GM21576 (cell line): ENCODE results near the gene DCAF7.
A peak's percentile ranks its signal among the peaks of the same experiment; 100 is the strongest.

Experiments used
- ATAC-seq: cut with Tn5 transposase; IDR thresholded peaks from one replicate; pipeline ENCODE4 v1.9.1; 2021; ENCODE audit warnings: mild to moderate bottlenecking, moderate library complexity; ENCODE audit not compliant: unreplicated experiment

The DCAF7 gene, protein sequence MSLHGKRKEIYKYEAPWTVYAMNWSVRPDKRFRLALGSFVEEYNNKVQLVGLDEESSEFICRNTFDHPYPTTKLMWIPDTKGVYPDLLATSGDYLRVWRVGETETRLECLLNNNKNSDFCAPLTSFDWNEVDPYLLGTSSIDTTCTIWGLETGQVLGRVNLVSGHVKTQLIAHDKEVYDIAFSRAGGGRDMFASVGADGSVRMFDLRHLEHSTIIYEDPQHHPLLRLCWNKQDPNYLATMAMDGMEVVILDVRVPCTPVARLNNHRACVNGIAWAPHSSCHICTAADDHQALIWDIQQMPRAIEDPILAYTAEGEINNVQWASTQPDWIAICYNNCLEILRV

DNA sequence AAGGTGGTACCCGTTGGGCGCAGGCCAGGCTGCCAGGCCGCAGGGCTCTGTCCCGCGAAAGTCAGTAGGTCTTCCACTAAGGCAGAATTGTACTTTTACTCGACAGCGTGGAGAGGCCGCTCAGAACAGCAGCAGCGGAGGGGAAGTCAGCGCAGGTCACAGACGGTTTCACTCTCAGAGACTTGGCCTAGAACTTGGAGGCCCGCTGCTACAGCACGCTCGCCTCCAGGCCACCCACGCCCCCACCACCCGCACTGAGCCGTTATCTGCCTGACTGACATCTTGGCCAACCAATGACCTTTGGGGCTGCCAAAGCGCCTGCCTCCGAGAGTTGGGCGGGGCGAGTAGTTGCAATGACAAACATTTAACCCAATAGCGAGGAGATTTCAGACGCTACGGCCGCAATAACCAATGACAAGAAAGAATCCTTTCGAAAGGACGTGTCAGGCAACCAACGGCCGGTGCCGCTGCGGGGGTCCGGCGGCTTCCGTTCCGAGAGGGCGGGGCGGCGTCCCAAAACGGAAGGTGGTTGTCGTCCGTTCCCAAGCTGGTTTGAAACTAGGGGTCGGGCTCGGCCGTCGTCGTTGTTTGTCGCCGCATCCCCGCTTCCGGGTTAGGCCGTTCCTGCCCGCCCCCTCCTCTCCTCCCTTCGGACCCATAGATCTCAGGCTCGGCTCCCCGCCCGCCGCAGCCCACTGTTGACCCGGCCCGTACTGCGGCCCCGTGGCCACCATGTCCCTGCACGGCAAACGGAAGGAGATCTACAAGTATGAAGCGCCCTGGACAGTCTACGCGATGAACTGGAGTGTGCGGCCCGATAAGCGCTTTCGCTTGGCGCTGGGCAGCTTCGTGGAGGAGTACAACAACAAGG lies at the start of gene DCAF7:
TSS of gene DCAF7 (plus strand) at position 532 of the 871 bp plus-strand sequence. CDS start at position 733, 201 bp downstream.
- ATAC-seq, result peak; percentile 90

DNA sequence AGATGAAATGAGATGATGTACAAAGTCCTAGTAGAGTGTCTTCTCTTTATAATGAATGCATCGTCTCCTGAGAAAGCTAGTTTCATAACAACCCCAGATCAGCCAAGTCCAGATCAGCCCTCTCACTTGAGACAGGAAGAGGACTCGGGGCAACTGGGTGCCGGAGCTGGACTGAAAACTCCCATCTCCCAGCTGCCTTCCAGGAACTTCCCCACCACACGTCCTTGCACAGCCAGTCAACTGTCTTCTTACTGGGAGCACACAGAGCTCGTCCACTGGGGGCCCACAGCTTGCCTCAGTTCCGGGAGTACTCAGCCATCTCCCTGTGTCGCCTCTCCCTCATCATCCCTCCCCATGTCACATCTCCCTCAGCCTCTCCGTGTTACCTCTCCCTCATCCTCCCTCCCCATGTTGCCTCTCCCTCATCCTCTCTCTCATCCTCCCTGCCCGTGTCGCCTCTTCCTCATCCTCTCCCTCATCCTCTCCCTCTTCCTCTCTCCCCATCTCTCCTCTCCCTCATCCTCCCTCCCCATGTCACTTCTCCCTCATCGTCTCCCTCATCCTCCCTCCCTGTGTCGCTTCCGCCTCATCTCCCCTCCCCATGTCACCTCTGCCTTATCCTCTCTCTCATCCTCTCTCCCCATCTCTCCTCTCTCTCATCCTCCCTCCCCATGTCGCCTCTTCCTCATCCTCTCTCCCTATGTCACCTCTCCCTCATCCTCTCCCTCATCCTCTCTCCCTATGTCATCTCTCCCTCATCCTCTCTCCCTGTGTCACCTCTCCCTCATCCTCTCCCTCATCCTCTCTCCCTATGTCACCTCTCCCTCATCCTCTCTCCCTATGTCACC lies 49.5 kb upstream of the DCAF7 start:
- ATAC-seq, result no peak

DNA sequence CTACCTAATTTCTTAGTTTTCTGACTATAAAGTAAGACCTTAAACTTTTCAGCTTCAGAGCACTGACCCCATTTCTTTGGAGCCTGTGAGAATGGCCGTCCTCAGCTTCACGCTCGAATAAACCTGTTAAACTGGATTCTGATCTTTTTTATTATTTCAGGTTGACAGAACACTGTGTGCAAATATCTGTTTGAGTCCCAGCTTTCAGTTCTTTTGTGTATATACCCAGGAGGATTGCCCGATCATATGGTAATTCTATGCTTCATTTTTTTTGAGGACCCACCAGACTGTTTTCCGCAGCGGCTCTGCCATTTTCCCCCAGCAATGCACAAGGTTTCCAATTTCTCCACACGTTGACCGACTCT lies 47.0 kb upstream of the DCAF7 start:
- no peak for ATAC-seq

DNA sequence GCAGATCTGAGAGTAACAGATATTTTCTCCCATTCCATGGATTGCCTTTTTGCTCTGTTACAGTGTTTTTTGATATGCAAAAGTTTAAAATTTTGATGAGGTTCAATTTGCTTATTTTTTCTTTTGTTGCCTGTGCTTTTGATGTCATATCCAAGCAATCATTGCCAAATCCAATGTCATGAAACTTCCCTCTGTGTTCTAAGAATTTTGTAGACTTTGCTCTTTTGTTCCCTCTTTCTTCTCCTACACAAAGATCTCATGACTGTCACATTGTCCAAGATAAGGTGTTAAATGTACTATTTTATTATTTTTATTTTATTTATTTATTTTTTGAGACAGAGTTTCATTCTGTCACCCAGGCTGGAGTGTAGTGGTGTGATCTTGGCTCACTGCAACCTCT lies 46.0 kb upstream of the DCAF7 start:
- ATAC-seq, result no peak

DNA sequence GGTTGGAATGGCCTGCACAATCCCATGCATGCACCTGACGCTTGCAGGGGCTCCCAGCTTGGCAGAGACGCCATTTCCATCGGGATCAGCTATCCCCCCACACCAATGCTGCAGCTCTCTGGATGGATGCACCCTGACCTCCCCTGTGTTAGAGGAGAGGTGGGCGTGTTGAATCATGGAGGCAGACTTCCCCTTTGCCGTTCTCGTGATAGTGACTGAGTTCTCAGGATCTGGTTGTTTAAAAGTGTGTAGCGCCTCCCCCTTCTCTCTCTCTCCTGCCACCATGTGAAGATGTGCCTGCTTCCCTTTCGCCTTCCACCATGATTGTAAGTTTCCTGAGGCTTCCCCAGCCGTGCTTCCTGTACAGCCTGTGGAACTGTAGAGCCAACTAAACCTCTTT lies 44.9 kb upstream of the DCAF7 start:
- ATAC-seq, result no peak

DNA sequence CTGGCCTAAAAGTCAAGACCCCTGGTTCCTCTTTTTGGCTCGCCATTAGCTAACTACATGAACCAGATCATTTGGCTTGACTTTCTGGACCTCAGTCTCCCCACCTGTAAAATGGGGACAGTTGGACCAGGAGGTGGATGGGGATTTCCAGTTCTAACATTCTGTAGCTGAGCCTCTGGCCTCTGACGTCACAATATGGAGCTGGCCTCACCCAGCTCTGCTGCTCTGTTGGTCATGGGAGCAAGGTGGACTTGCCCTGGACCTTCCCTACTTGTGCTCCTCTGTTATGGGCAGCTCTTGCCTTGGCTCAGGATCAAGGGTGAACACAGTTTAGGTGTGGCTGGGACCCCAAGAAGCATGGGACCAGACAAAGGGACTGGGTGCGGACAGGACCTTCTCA lies 43.6 kb upstream of the DCAF7 start:
- no peak for ATAC-seq

DNA sequence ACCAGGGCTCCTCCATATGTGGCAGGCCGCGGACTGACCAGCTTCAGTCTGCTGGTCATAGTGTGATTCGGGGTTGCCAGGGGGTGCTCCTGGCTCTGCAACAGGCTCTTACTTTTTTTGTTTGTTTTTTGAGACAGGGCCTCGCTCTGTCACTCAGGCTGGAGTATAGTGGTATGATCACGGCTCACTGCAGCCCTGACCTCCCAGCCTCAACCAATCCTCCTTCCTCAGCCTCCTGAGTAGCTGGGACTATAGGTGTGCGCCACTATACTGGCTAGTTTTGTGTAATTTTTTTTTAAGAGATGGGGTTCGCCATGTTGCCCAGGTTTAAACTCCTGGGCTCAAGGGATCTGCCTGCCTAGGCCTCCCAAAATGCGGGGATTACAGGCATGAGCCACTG lies 38.9 kb upstream of the DCAF7 start:
- ATAC-seq, result no peak

DNA sequence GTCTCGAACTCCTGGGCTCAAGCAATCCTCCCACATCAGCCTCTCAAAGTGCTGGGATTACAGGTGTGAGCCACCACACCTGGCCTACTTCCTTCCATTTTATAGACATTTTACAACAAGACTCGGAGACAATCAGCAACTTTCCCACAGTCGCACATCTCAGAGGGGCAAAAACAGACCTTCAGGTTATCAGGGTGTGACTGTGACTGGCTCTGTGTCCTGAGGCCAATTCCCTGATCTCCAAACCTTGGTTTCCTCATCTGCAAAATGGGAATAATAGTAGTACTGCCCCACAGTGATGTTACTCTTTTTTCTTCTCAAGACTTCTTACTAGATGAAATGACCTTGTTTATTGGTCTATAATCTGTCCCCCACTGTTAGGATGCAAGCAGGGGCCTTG lies 37.9 kb upstream of the DCAF7 start:
- no peak for ATAC-seq

DNA sequence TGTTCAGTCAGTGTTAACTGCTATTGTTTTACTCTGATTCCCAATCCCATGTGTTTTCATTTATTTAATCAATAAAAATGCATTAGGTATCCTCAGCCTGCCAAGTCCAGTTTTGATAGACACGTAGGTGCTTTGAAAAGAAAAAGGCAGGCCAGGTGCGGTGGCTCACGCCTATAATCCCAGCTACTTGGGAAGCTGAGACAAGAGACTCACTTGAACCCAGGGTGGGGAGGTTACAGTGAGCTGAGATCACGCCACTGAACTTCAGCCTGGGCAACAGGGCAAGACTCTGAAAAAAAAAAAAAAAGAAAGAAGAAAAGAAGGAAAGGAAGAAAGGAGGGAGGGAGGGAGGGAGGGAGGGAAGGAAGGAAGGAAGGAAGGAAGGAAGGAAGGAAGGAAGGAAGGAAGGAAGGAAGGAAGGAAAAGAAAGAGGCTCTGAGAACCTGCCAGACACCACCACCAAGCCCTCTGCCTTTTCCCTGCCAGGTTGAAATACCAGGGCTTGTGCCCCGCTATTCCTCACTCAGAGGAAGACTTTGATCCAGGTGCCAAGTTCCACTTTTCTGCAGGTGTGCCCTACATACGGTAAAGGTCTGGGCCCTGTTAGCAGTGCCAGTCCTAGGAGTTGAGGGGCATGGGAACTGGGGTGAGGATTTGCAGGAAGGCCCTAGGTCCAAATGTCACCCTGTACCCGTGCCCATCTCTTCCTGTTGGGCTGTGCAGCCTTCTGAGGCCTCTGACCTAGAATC lies 37.2 kb upstream of the DCAF7 start:
- ATAC-seq, result no peak

DNA sequence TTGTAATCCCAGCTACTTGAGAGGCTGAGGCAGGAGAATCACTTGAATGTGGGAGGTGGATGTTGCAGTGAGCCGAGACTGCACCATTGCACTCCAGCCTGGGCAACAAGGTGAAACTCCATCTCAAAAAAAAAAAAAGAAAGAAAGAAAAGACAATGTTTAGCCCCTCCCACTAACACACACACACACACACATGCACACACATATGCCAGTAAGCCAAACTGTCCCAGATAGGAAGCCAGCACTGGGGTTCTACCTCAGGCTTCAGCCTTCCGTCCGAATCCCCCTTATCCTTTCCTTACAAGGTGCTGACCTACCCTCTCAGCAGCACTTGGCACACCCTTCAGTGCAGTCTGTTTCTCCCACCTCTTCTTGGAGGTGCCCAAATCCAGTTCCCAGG lies 35.8 kb upstream of the DCAF7 start:
- ATAC-seq, result no peak

DNA sequence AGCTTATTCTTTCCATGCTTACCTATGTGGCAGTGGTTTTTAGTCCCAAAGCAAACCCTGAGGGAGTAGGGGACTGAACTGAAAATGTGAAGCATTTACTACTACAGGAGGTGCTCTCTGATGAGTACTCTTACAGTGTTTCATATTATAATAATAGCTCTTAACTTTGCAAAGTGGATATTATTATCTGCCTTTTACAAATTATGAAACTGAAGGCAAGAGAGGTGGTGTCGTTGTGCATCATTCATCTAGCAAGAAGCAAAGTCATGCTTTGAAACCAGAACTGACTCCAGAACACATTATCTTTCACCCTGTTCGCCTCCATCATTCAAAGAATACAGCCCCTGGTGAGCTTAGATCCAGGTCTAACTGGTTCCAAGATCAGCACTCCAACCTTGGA lies 35.3 kb upstream of the DCAF7 start:
- peak; percentile 44 for ATAC-seq

DNA sequence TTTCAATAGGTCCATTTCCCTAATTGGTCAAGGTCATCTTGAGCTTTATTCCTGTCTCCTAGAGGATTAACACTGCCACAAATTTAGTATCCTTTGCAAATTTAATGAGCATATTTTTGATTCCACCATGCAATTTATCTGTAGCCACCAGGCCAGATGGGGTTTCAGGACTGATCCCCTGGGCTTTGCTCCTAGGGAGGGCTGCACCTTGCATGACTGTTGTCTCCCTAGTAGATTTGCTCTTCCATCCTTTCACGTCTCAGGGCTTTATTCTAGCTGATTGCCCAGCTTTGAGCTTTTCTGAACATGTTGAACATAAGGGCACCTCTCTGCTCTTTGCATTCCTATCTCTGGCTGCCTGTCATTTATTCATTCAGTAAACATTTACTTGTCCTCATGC lies 34.9 kb upstream of the DCAF7 start:
- no peak for ATAC-seq

DNA sequence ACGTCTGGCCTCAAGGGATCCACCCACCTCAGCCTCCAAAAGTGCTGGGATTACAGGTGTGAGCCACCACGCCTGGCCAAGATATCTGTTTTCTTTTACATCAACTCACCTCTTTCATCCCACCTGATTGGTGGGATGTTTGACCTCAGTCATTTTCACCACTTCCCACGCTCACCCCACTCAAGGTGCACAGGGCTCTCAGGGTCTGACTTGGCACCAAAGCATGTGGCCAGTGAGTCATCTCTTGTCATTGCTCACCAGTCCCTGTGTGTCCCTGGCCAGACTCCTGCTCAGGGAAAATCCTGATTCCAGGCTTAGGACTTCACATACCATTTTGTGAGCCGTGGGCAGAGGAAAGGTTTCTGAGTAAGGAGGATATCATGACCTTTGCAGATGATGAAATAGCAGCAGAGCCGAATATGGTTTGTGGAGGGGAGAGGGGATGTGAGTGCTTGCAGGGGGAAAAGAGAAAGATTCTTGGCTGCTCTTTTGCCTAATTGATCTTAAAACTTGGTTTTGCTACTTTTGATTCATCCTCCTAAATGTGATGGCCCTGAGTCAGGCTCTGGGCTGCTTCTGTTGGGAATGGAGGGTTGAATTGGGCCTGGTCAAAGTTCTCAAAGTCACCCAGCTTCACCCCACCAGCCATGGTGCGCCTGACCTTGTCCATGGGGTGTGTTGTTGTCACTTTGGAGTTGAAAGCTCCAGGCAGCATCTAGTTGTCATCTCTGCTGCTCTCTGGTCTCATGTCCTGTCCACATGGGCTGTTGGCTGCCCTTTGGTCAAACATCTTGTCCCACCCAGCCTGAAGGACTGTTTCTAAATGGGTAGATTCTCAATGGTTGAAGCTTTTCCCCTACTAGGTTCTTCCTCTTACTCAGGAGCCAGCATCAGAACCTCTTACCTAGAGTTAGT lies 33.1 kb upstream of the DCAF7 start:
- ATAC-seq, result no peak

DNA sequence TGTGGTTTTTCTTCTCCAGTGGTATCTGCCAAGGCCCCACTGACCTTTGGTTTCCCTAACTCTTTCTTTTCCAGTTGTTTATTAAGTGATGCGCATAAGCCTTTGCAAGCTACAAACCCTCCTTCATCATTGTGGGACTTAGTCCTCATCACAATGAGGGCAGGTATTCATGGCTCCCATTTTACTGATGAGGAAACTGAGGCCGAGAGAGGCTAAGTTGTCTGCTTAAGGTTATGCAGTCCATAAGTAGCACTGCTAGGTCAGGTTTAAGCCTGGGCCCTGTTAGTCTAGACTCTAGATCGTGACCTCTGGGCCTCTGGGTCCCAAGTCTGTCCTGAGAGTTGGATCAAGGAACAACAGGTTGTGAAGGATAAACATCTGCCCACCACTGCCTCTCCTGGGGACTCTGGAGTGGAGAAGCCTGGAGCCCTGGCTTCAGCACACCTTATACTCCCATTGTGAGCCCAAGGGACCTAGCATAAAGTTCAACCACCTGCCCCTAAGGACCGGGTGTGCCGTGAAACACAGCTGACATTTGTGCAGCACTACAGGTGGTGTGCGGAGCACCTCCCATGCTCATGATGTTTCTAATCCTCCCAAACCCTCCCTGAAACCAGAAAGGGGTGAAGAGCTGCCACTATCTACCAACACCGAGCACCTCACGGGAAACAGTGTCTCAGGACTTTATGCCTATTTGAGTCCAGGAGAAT lies 32.3 kb upstream of the DCAF7 start:
- ATAC-seq, result no peak

DNA sequence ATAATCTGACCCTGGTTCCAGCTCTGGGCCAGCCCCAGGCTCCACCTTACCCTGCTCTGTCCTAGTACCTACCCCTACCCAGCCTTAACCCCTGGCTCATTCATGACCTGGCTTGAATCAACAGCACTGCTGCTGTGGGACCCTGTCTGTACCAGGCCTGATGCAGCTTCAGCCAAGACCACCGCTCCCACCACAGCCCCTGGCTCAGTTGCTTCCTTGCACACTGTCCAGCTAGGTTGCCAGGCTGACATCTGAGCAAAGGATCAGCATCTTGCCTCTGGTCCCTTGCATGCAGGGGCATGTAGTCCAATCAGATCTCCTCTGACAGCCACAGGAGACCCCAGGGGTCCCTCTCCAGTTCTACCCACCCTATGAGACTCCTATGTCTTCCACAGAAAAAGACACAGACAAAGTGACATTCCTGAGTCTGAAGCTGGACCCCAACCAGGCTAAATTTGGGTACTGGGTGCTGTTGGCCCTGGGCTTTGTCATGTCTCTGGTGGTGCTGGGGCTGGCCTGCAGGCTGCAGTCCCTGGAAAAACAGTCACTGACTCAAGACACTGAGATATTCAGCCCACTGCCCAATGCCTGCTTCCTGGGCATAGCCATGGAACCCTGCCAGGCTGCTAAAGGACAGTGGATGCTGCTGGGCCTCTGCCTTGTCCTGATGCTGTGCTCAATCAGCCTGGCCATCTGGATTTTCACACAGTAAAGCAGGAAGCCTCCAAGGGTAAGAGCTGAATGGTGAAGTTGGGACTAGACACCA lies 31.0 kb upstream of the DCAF7 start:
- ATAC-seq, result no peak

DNA sequence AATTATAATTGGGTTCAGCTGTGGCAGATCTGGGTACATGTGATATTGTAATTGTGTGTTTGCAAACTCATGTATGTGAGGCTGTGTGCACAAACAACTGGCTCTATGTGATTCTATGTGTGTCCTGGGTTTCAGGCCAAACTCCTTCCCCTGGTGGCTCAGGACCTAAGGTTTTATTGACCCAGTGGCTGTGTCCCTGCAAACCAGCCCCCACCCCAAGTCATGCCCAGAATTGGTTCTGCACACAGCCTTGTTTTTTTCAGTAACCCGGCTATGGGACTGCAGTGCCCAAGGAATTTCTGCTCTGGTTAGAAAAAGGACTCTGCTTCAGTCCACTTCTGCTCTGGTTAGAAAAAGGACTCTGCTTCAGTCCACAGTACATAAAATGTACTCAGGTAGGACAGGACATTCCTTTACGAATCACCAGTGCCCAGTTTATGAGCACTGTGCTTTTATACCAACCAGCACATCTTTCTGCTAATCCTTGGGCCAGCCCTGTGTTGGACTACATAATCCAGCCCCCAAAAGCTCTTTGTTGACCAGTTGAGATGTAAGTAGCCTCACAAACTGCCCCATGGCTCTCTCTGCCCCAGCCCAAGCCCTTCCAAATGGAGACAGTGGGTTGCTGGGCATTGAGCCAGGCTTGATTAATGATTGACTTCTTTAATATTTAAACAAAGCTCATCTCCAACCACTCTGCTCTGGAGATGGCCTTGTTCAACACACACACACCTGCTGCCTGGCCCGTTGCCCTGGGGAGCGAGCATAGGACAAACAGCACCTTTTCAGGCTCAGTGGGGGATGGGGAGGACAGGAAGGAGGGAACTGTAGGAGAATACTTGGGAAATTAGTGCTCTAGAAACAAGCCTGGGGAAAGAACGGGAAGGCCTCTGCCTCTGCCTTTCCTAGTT lies 30.1 kb upstream of the DCAF7 start:
- ATAC-seq, result no peak

DNA sequence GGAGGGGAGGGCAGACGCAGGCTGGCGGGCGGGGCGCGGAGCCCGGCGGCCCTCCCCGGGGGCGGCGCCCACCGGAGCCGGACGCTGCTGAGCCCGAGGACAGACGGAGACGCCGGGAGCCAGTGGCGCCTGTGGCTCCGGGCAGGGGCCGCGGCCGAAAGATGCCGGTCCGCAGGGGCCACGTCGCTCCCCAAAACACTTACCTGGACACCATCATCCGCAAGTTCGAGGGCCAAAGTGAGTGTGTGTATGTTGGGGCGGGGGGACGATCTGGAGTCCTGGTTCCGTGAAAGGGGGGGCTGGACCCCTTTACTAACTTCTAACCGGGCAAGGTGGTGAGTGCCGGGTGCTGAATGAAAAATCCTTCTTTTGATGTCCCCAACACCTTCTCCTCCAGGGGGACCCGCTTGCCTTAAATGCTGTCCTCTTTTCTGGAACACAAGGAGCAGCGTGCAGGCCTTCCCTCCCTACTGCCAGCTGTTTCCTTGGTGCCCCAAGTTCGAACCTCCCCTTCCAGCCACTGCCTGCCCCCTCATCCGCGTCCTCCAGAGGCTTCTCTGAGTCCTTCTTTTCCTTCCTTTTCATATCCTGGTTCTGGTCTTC lies 26.9 kb upstream of the DCAF7 start, which contains the start of gene KCNH6:
TSS of gene KCNH6 (plus strand) at position 106 of the 603 bp plus-strand sequence. CDS start at position 162, 56 bp downstream.
- ATAC-seq, result no peak
